HL-60 (cell line): ENCODE measurements around the gene CRY2.

ENCODE experiments used
- GABPA ChIP-seq: IDR thresholded peaks from 2 replicates; pipeline ENCODE4 v1.6.1; 2012; ENCODE audit warnings: low read depth
- POLR2AphosphoS5 ChIP-seq: IDR thresholded peaks from 2 replicates; pipeline ENCODE4 v1.6.1; 2012; ENCODE audit warnings: low read depth
- SPI1 ChIP-seq: IDR thresholded peaks from 2 replicates; pipeline ENCODE4 v1.6.1; 2012; ENCODE audit warnings: low read depth, mild to moderate bottlenecking, borderline replicate concordance
- TF ChIP-seq, protein P1 (sequence below): IDR thresholded peaks from one replicate; pipeline ENCODE4 v1.5.1; 2011; ENCODE audit warnings: low read length, control low read depth, inconsistent platforms; ENCODE audit not compliant: insufficient read depth
- TF ChIP-seq, protein P2 (sequence below): IDR thresholded peaks from 2 replicates; pipeline ENCODE4 v1.6.1; 2012; ENCODE audit warnings: low read depth; ENCODE audit not compliant: insufficient replicate concordance

DNA sequence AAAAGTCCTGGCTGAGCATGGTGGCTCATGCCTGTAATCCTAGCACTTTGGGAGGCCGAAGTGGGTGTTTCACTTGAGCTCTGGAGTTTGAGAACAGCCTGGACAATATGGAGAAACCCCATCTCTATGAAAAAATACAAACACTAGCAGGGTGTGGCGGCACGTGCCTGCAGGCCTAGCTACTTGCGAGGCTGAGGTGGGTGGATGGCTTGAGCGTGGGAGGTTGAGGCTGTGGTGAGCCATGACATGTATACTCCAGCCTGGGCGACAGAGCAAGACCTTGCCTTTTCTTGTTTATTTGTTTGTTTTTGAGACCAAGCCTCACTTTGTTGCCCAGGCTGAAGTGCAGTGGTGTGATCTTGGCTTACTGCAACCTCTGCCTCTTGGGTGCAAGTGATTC is 8.1 kb upstream of the CRY2 start:
- TF ChIP-seq, protein P1, sequence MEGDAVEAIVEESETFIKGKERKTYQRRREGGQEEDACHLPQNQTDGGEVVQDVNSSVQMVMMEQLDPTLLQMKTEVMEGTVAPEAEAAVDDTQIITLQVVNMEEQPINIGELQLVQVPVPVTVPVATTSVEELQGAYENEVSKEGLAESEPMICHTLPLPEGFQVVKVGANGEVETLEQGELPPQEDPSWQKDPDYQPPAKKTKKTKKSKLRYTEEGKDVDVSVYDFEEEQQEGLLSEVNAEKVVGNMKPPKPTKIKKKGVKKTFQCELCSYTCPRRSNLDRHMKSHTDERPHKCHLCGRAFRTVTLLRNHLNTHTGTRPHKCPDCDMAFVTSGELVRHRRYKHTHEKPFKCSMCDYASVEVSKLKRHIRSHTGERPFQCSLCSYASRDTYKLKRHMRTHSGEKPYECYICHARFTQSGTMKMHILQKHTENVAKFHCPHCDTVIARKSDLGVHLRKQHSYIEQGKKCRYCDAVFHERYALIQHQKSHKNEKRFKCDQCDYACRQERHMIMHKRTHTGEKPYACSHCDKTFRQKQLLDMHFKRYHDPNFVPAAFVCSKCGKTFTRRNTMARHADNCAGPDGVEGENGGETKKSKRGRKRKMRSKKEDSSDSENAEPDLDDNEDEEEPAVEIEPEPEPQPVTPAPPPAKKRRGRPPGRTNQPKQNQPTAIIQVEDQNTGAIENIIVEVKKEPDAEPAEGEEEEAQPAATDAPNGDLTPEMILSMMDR = no peak
- no peak for TF ChIP-seq SPI1
- TF ChIP-seq, protein P2, sequence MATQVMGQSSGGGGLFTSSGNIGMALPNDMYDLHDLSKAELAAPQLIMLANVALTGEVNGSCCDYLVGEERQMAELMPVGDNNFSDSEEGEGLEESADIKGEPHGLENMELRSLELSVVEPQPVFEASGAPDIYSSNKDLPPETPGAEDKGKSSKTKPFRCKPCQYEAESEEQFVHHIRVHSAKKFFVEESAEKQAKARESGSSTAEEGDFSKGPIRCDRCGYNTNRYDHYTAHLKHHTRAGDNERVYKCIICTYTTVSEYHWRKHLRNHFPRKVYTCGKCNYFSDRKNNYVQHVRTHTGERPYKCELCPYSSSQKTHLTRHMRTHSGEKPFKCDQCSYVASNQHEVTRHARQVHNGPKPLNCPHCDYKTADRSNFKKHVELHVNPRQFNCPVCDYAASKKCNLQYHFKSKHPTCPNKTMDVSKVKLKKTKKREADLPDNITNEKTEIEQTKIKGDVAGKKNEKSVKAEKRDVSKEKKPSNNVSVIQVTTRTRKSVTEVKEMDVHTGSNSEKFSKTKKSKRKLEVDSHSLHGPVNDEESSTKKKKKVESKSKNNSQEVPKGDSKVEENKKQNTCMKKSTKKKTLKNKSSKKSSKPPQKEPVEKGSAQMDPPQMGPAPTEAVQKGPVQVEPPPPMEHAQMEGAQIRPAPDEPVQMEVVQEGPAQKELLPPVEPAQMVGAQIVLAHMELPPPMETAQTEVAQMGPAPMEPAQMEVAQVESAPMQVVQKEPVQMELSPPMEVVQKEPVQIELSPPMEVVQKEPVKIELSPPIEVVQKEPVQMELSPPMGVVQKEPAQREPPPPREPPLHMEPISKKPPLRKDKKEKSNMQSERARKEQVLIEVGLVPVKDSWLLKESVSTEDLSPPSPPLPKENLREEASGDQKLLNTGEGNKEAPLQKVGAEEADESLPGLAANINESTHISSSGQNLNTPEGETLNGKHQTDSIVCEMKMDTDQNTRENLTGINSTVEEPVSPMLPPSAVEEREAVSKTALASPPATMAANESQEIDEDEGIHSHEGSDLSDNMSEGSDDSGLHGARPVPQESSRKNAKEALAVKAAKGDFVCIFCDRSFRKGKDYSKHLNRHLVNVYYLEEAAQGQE = no peak
- no peak for TF ChIP-seq GABPA
- TF ChIP-seq POLR2AphosphoS5 = no peak
